WTC11 (cell line): Measurements from ENCODE around the gene LSM3. TPM values are rescaled to one million over a fixed set of nuclear protein-coding genes. Genes with fewer than 3 reads are reported as not detected.

ENCODE experiments used
- ATAC-seq: fragments of 200-7000 bp; cut with Tn5 transposase; 2 replicates; pipeline ENCODE4 v1.10.0; 2021; ENCODE audit warnings: mild to moderate bottlenecking, moderate library complexity
- CTCF ChIA-PET: fragments of 300-600 bp; sonication (Branson Sonifier 250); formaldehyde crosslinking; loops from one replicate; lab custom pipeline; 2021; ENCODE audit warnings: antibody characterized with exemption; lab: Charles Lee
- POLR2A ChIA-PET: fragments of 350-600 bp; sonication (Branson Sonifier 250); formaldehyde crosslinking; loops from one replicate; lab custom pipeline; 2021; ENCODE audit warnings: antibody characterized with exemption; lab: Charles Lee
- DNase-seq: peaks from one replicate; pipeline ENCODE4 v3.0.0; 2021; ENCODE audit warnings: low spot score
- H3K27ac Mint-ChIP-seq: 2 replicates; pipeline ENCODE4 v1.8.0; 2021; ENCODE audit warnings: mixed read lengths
- H3K27me3 Mint-ChIP-seq: 2 replicates; pipeline ENCODE4 v1.8.0; 2021; ENCODE audit warnings: low read depth, mild to moderate bottlenecking, moderate library complexity, mixed read lengths
- H3K36me3 Mint-ChIP-seq: 2 replicates; pipeline ENCODE4 v1.8.0; 2021; ENCODE audit warnings: mixed read lengths
- H3K4me1 Mint-ChIP-seq: 2 replicates; pipeline ENCODE4 v1.8.0; 2022; ENCODE audit warnings: mixed read lengths
- H3K4me3 Mint-ChIP-seq: 2 replicates; pipeline ENCODE4 v1.8.0; 2021; ENCODE audit warnings: mild to moderate bottlenecking, moderate library complexity, mixed read lengths
- H3K9me3 Mint-ChIP-seq: 2 replicates; pipeline ENCODE4 v1.8.0; 2021; ENCODE audit warnings: mixed read lengths
- HMGA2 ChIP-seq: fragments of 250-450 bp; sonication (Bioruptor Pico); IDR thresholded peaks from 2 replicates; pipeline ENCODE4 v1.4.0; 2021; ENCODE audit warnings: mild to moderate bottlenecking, moderate library complexity
- JAZF1 ChIP-seq: fragments of 250-450 bp; sonication (Bioruptor Pico); IDR thresholded peaks from 2 replicates; pipeline ENCODE4 v1.9.0; 2021; ENCODE audit warnings: moderate library complexity, mild to moderate bottlenecking, inconsistent platforms
- STAT6 ChIP-seq: sonication (generic); formaldehyde crosslinking; conservative IDR thresholded peaks from 2 replicates; pipeline ENCODE4 v1.8.1; 2023; ENCODE audit warnings: mild to moderate bottlenecking, low read depth, missing genetic modification reagents, moderate library complexity
- TCF7 ChIP-seq: sonication (generic); formaldehyde crosslinking; IDR thresholded peaks from 2 replicates; pipeline ENCODE4 v1.8.0; 2022; ENCODE audit warnings: mild to moderate bottlenecking, low read depth, missing genetic modification reagents, moderate library complexity
- TP53 ChIP-seq: sonication (generic); formaldehyde crosslinking; IDR thresholded peaks from 2 replicates; pipeline ENCODE4 v1.8.1; 2023; ENCODE audit warnings: mild to moderate bottlenecking, missing genetic modification reagents
- USF1 ChIP-seq: sonication (generic); formaldehyde crosslinking; IDR thresholded peaks from 2 replicates; pipeline ENCODE4 v1.8.0; 2022; ENCODE audit warnings: mild to moderate bottlenecking, missing genetic modification reagents
- ZBTB43 ChIP-seq: sonication (generic); formaldehyde crosslinking; IDR thresholded peaks from 2 replicates; pipeline ENCODE4 v1.8.1; 2023; ENCODE audit warnings: mild to moderate bottlenecking, missing genetic modification reagents
- ZNF317 ChIP-seq: sonication (generic); formaldehyde crosslinking; IDR thresholded peaks from 2 replicates; pipeline ENCODE4 v1.8.1; 2023; ENCODE audit warnings: low read depth, mild to moderate bottlenecking, moderate library complexity, missing genetic modification reagents, borderline replicate concordance
- ZNF423 ChIP-seq: fragments of 250-450 bp; sonication (Bioruptor Pico); IDR thresholded peaks from 2 replicates; pipeline ENCODE4 v2.1.2; 2022; ENCODE audit warnings: mild to moderate bottlenecking, moderate library complexity
- ZNF532 ChIP-seq: fragments of 250-450 bp; sonication (Bioruptor Pico); IDR thresholded peaks from 2 replicates; pipeline ENCODE4 v1.9.0; 2021; ENCODE audit warnings: mild to moderate bottlenecking, borderline replicate concordance
- total RNA-seq: library from RNA; stranded (reverse); gene quantifications from 3 replicates; pipeline ENCODE4 v1.2.3, GENCODE V29; 2021
- TF ChIP-seq, protein P1 (sequence below): fragments of 250-450 bp; sonication (Bioruptor Pico); IDR thresholded peaks from 2 replicates; pipeline ENCODE4 v1.9.0; 2021; ENCODE audit warnings: moderate library complexity, mild to moderate bottlenecking, inconsistent platforms, borderline replicate concordance
- TF ChIP-seq, protein P2 (sequence below): sonication (generic); formaldehyde crosslinking; IDR thresholded peaks from 2 replicates; pipeline ENCODE4 v1.8.1; 2023; ENCODE audit warnings: mild to moderate bottlenecking, missing genetic modification reagents
- TF ChIP-seq, protein P3 (sequence below): fragments of 200-600 bp; IDR thresholded peaks from 2 replicates; pipeline ENCODE4 v1.8.0; 2022; ENCODE audit warnings: antibody characterized with exemption
- TF ChIP-seq, protein P4 (sequence below): sonication (generic); formaldehyde crosslinking; conservative IDR thresholded peaks from 2 replicates; pipeline ENCODE4 v1.8.1; 2022; ENCODE audit warnings: mild to moderate bottlenecking, missing genetic modification reagents

LSM3 gene
- total RNA-seq, 1 experiment from 2014 or later: 21.4 TPM

GRCh38 chr3:14238930-14239329 lies 60.3 kb downstream of the LSM3 start:
- TF ChIP-seq, protein P1, sequence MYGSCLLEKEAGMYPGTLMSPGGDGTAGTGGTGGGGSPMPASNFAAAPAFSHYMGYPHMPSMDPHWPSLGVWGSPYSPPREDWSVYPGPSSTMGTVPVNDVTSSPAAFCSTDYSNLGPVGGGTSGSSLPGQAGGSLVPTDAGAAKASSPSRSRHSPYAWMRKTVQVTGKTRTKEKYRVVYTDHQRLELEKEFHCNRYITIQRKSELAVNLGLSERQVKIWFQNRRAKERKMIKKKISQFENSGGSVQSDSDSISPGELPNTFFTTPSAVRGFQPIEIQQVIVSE: no peak
- TF ChIP-seq TCF7 (CRISPR knock-in tag) (no peak), HMGA2 (CRISPR knock-in tag) (no peak), STAT6 (CRISPR knock-in tag) (no peak), USF1 (CRISPR knock-in tag) (no peak), ZNF423 (no peak), TP53 (CRISPR knock-in tag) (no peak), ZBTB43 (CRISPR knock-in tag) (no peak), ZNF317 (CRISPR knock-in tag) (no peak), ZNF532 (CRISPR knock-in tag) (no peak), JAZF1 (CRISPR knock-in tag) (no peak)
- TF ChIP-seq, protein P2, sequence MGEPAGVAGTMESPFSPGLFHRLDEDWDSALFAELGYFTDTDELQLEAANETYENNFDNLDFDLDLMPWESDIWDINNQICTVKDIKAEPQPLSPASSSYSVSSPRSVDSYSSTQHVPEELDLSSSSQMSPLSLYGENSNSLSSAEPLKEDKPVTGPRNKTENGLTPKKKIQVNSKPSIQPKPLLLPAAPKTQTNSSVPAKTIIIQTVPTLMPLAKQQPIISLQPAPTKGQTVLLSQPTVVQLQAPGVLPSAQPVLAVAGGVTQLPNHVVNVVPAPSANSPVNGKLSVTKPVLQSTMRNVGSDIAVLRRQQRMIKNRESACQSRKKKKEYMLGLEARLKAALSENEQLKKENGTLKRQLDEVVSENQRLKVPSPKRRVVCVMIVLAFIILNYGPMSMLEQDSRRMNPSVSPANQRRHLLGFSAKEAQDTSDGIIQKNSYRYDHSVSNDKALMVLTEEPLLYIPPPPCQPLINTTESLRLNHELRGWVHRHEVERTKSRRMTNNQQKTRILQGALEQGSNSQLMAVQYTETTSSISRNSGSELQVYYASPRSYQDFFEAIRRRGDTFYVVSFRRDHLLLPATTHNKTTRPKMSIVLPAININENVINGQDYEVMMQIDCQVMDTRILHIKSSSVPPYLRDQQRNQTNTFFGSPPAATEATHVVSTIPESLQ (CRISPR knock-in tag): no peak
- TF ChIP-seq, protein P3, sequence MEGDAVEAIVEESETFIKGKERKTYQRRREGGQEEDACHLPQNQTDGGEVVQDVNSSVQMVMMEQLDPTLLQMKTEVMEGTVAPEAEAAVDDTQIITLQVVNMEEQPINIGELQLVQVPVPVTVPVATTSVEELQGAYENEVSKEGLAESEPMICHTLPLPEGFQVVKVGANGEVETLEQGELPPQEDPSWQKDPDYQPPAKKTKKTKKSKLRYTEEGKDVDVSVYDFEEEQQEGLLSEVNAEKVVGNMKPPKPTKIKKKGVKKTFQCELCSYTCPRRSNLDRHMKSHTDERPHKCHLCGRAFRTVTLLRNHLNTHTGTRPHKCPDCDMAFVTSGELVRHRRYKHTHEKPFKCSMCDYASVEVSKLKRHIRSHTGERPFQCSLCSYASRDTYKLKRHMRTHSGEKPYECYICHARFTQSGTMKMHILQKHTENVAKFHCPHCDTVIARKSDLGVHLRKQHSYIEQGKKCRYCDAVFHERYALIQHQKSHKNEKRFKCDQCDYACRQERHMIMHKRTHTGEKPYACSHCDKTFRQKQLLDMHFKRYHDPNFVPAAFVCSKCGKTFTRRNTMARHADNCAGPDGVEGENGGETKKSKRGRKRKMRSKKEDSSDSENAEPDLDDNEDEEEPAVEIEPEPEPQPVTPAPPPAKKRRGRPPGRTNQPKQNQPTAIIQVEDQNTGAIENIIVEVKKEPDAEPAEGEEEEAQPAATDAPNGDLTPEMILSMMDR: no peak
- TF ChIP-seq, protein P4, sequence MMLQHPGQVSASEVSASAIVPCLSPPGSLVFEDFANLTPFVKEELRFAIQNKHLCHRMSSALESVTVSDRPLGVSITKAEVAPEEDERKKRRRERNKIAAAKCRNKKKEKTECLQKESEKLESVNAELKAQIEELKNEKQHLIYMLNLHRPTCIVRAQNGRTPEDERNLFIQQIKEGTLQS (CRISPR knock-in tag): no peak
- DNase-seq: no peak
- no peaks in the 10 kb centered on the region for H3K4me1 Mint-ChIP-seq
- ATAC-seq: no peak
- no peak overlapping the region for H3K4me3 Mint-ChIP-seq
- H3K27me3 Mint-ChIP-seq: peaks cover 17% of the 10 kb centered on the region
- peaks cover 12% of the 10 kb centered on the region for H3K9me3 Mint-ChIP-seq
- POLR2A ChIA-PET: no interaction called here
- no peak overlapping the region for H3K27ac Mint-ChIP-seq
- CTCF ChIA-PET: interaction anchor here (1.9 kb wide), 1 partner anchor 35 kb away, joined by 12 read pairs; no protein-coding TSS in a partner anchor
- H3K36me3 Mint-ChIP-seq: no peaks in the 10 kb centered on the region
